Measurements from ENCODE around the gene PRR36.

DNA sequence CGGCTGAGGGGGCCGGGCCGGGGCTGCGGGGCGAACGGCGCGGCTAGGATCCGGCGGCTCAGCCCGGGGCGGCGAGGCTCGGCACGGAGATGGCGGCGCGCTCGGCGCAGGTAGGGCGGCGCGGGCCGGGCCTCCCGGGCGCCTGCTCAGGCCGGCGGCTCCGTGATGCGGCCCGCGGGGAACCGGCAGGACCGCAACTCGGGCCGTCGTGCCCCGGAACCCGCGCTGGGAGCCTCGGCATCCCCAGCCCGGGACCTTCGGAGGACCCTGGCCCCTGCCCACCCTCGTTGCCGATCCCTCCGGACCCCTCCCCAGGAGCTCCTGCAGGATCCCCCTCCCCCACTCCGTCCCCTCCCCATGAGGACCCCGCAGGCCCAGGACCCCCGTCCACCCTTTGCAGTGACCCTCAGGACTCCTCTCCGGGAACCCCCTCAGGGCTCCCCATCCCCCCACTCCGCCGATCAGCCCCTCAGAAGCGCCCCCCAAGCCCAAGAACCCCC is 43.9 kb downstream of the PRR36 start:
- no peak for TF ChIP-seq CTCF (IDR thresholded peaks at IDR 0.05)
- TF ChIP-seq POLR2A (IDR thresholded peaks at IDR 0.05), result no peak
- TF ChIP-seq EP300 (IDR thresholded peaks at IDR 0.05), result no peak

All from stomach (tissue), 4 donors.